HepG2 (cell line): ENCODE measurements around the gene DAB1. TPM values are rescaled to one million over a fixed set of nuclear protein-coding genes. Genes with fewer than 3 reads are reported as not detected.

ENCODE experiments used
- AFF4 ChIP-seq: sonication (generic); formaldehyde crosslinking; IDR thresholded peaks from 2 replicates; pipeline ENCODE4 v1.4.0; 2020; ENCODE audit warnings: missing genetic modification reagents
- EP300 ChIP-seq, 3 experiments: sonication (generic) in 1 of 3; formaldehyde crosslinking in 1 of 3; IDR thresholded peaks; 2 replicates each; pipeline versions ENCODE4 v1.5.1 to v1.6.1; 2011 to 2020; ENCODE audit warnings: low read depth in 2 of 3, low read length in 2 of 3, borderline replicate concordance in 1 of 3, improper control_type of control experiment in 1 of 3, mild to moderate bottlenecking in 1 of 3, missing genetic modification reagents in 1 of 3, moderate library complexity in 1 of 3
- FOXP1 ChIP-seq, 2 experiments: fragments of 450-650 bp in 1 of 2; IDR thresholded peaks; 2 replicates each; pipeline ENCODE4 v1.6.1; 2017 to 2018; ENCODE audit warnings: antibody characterized with exemption in 1 of 2
- KIAA2018 ChIP-seq: sonication (generic); formaldehyde crosslinking; IDR thresholded peaks from 2 replicates; pipeline ENCODE4 v1.5.0; 2020; ENCODE audit warnings: mild to moderate bottlenecking, missing genetic modification reagents, borderline replicate concordance
- SIX4 ChIP-seq: sonication (generic); formaldehyde crosslinking; IDR thresholded peaks from 2 replicates; pipeline ENCODE4 v1.4.0; 2020; ENCODE audit warnings: missing genetic modification reagents
- ZNF234 ChIP-seq: sonication (generic); formaldehyde crosslinking; conservative IDR thresholded peaks from 2 replicates; pipeline ENCODE4 v1.5.1; 2020; ENCODE audit warnings: mild to moderate bottlenecking, missing genetic modification reagents
- ZNF281 ChIP-seq: sonication (generic); formaldehyde crosslinking; IDR thresholded peaks from 2 replicates; pipeline ENCODE4 v1.4.0; 2020; ENCODE audit warnings: missing genetic modification reagents, borderline replicate concordance
- polyA plus RNA-seq, 8 experiments: library from polyadenylated mRNA; depleted of rRNA in 3 of 8; stranded (reverse) in 7 of 8; unstranded in 1 of 8; fragments of >200 nt; fragmentation: Illumina TruSeq in 4 of 8; extraction: Trizol in 4 of 8; gene quantifications; 2 replicates each; pipeline versions ENCODE4 v1.2.1 to v1.2.3, GENCODE V29; 2011 to 2016; ENCODE audit warnings: low read depth in 4 of 8, missing spikeins in 1 of 8, mixed read lengths in 1 of 8; ENCODE audit not compliant: insufficient read depth in 1 of 8
- total RNA-seq, 5 experiments: library from RNA; depleted of rRNA; stranded (reverse); fragments of >200 nt; fragmentation: Illumina TruSeq; extraction: Trizol; gene quantifications; 2 replicates each; pipeline ENCODE4 v1.2.3, GENCODE V29; 2016; ENCODE audit warnings: low read depth in 1 of 5
- TF ChIP-seq, protein P1 (sequence below), 2 experiments: fragments of 450-650 bp in 1 of 2; sonication (generic) in 1 of 2; formaldehyde crosslinking; IDR thresholded peaks; 2 replicates each; pipeline versions ENCODE4 v1.5.0 to v1.8.0; 2020 to 2022; ENCODE audit warnings: mild to moderate bottlenecking in 1 of 2, missing genetic modification reagents in 1 of 2
- TF ChIP-seq, protein P2 (sequence below): sonication (generic); formaldehyde crosslinking; IDR thresholded peaks from 2 replicates; pipeline ENCODE4 v1.5.0; 2020; ENCODE audit warnings: missing genetic modification reagents

The DAB1 gene
- total and polyA plus RNA-seq, 2 of the 13 experiments (the other 11 are each of a cell fraction or from before 2014, with no cell fraction given): 0.04 to 0.13 TPM

DNA sequence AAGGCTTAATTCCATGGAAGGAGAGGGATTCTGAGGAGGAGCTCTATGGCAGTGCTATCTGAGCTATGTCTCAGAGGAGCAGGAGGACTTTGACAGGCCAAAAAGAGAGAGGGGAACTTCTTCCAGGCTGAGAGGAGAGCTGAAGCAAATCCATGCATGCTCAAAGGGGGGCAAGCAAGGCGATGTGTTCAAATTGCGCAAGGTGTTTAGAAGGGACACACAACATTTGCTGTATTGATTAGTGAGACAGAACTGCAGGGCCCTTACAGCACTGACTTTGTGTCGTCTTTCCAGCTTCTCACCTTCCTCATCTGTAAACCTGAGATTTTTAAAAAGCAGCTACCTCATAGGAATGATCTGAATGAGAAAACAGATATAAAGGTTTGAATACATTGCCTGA, 145.3 kb downstream of the DAB1 start (continued):
- TF ChIP-seq EP300 (IDR thresholded peaks at IDR 0.05; ENCODE audit: low read depth in 2 of 2, low read length in 2 of 2) (peak in 1 of 2 experiments; percentile 67; a peak in 2 of 4 replicates), EP300 (CRISPR knock-in tag; IDR thresholded peaks at IDR 0.05; ENCODE audit: borderline replicate concordance) (no peak), FOXP1 (IDR thresholded peaks at IDR 0.05) (peak; percentile 37; the same call in 1 of the 2 replicates), FOXP1 (CRISPR knock-in tag; IDR thresholded peaks at IDR 0.05) (peak; percentile 99), ZNF281 (CRISPR knock-in tag) (peak; percentile 32; the same call in 1 of the 2 replicates), SIX4 (no peak), AFF4 (CRISPR knock-in tag) (no peak), ZNF234 (CRISPR knock-in tag) (no peak), KIAA2018 (no peak)
- TF ChIP-seq, protein P1, sequence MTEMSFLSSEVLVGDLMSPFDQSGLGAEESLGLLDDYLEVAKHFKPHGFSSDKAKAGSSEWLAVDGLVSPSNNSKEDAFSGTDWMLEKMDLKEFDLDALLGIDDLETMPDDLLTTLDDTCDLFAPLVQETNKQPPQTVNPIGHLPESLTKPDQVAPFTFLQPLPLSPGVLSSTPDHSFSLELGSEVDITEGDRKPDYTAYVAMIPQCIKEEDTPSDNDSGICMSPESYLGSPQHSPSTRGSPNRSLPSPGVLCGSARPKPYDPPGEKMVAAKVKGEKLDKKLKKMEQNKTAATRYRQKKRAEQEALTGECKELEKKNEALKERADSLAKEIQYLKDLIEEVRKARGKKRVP (CRISPR knock-in tag; IDR thresholded peaks at IDR 0.05): 0 out of 4 replicates have a peak, but pooled peaks of 1 of the 2 experiments have one; percentile 13
- TF ChIP-seq, protein P2, sequence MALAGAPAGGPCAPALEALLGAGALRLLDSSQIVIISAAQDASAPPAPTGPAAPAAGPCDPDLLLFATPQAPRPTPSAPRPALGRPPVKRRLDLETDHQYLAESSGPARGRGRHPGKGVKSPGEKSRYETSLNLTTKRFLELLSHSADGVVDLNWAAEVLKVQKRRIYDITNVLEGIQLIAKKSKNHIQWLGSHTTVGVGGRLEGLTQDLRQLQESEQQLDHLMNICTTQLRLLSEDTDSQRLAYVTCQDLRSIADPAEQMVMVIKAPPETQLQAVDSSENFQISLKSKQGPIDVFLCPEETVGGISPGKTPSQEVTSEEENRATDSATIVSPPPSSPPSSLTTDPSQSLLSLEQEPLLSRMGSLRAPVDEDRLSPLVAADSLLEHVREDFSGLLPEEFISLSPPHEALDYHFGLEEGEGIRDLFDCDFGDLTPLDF (CRISPR knock-in tag): no peak
